BE2C (cell line): ENCODE results near the gene AGPAT3.

ENCODE experiments used
- DNase-seq: peaks from one replicate; pipeline ENCODE4 v3.0.0-alpha.2; 2020
- H3K27me3 ChIP-seq: fragments of 250-450 bp; sonication (Bioruptor Pico); 2 replicates; pipeline ENCODE4 v1.5.1; 2020; ENCODE audit warnings: mild to moderate bottlenecking
- H3K36me3 ChIP-seq: fragments of 250-450 bp; sonication (Bioruptor Pico); 2 replicates; pipeline ENCODE4 v1.5.1; 2020; ENCODE audit warnings: mild to moderate bottlenecking
- H3K4me1 ChIP-seq: fragments of 250-450 bp; sonication (Bioruptor Pico); 2 replicates; pipeline ENCODE4 v1.5.1; 2020
- H3K4me3 ChIP-seq: 2 replicates; pipeline ENCODE4 v1.5.1; 2011; ENCODE audit warnings: low read depth, low read length
- H3K9me3 ChIP-seq: fragments of 250-450 bp; sonication (Bioruptor Pico); 2 replicates; pipeline ENCODE4 v1.5.1; 2020
- TF ChIP-seq, protein P1 (sequence below): IDR thresholded peaks from 2 replicates; pipeline ENCODE4 v1.5.1; 2012; ENCODE audit warnings: mild to moderate bottlenecking, low read depth, low read length

Gene AGPAT3

DNA sequence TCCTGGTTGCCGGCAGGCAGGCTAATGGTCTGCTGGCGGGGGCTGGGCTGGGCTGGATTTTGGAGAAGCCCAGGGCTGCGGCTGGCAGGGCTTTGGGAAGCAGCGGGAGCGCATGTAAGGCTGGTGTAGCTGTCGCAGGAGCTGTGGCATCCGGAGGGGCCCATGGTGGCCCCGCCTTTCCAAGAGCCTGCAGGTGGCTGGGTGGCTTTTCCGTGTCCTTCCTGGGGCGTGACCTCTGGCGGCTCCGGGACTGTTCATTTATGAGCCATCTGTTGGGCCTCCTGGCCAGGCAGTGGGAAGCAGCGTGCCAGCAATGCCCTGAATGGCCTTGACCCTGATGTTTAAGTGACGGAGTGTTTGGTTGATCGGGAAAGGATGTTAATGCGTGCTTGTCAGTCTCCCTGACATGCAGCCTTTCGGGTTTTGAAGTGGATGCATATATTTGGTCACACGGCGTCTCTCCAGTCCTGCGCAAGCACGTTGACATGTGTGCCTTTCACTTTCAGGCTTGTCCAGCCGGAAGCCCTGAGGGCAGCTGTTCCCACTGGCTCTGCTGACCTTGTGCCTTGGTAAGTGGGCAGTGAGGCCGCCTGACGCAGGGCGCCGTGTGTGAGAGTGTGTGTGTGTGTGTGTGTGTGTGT lies 38.5 kb downstream of the AGPAT3 start:
- no peaks in the 10 kb centered on the region for H3K27me3 ChIP-seq
- H3K4me1 ChIP-seq = peaks cover 6% of the 10 kb centered on the region; the same call in 1 of the 2 replicates
- no peak for DNase-seq
- no peak overlapping the region for H3K4me3 ChIP-seq
- no peaks in the 10 kb centered on the region for H3K9me3 ChIP-seq
- TF ChIP-seq, protein P1, sequence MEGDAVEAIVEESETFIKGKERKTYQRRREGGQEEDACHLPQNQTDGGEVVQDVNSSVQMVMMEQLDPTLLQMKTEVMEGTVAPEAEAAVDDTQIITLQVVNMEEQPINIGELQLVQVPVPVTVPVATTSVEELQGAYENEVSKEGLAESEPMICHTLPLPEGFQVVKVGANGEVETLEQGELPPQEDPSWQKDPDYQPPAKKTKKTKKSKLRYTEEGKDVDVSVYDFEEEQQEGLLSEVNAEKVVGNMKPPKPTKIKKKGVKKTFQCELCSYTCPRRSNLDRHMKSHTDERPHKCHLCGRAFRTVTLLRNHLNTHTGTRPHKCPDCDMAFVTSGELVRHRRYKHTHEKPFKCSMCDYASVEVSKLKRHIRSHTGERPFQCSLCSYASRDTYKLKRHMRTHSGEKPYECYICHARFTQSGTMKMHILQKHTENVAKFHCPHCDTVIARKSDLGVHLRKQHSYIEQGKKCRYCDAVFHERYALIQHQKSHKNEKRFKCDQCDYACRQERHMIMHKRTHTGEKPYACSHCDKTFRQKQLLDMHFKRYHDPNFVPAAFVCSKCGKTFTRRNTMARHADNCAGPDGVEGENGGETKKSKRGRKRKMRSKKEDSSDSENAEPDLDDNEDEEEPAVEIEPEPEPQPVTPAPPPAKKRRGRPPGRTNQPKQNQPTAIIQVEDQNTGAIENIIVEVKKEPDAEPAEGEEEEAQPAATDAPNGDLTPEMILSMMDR = no peak
- H3K36me3 ChIP-seq = no peaks in the 10 kb centered on the region; the same call in 1 of the 2 replicates

DNA sequence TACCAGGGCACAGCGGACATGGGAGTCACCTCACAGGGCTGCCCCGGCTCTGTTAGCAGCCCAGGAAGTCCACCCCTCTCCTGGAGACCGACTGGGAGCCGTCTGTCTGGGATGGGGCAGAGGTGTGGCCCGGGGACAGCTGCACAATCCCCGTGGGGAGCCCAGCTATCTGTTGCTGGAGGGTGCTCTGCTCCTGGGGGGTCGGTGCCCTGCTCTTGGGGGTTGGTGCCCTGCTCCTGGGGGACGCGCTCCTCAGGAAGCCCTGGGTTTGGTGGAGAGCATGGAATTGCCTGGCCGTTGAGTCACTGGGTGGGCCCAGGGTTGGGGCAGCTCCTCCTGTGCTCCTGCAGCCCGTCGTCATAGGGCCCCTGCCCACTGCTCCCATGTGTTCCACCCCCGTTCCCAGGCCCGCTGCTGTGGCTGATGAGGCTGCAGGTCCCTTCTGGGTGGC lies 39.3 kb downstream of the AGPAT3 start:
- DNase-seq = no peak
- TF ChIP-seq, protein P1 = no peak
- no peaks in the 10 kb centered on the region for H3K27me3 ChIP-seq
- H3K4me3 ChIP-seq = no peak overlapping the region
- H3K4me1 ChIP-seq = peaks cover 6% of the 10 kb centered on the region; the same call in 1 of the 2 replicates
- H3K36me3 ChIP-seq = no peaks in the 10 kb centered on the region; the same call in 1 of the 2 replicates
- no peaks in the 10 kb centered on the region for H3K9me3 ChIP-seq

DNA sequence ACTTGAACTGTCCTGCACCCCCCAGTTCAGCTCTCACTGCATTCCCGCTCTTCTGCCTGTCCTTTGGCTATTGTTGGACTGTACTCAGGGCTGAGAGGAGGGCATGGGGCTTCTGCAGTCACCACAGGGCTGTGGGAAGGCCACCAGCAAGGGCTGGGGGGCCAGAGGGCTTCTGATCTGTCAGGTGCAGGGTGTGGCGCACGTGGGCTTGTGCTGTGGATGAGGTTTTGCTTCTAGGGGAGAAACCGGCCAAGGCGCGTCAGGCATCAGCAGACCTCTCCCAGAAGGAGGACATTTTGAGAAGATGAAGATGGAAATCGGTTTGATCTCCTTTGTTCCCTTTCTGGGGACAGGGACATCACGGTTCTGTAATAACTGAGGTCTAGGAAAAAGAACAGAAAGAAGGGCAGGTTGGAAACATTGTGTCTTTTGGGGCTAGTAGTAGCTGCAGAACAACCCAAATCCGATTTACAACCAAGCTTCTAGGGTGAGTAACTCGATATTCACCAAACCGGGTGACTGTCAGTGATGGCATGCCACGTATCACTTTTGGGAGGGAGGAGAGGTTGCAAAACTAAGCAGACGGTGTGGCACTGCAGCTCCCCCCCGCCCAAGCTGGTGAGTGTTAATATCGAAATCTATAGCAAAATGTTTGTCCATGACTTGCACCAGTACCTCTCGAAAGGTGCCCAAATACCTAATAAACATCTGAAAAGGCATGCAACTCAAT lies 40.9 kb downstream of the AGPAT3 start:
- Histone ChIP-seq H3K9me3 (no peaks in the 10 kb centered on the region), H3K4me1 (peaks cover 6% of the 10 kb centered on the region; the same call in 1 of the 2 replicates), H3K36me3 (no peaks in the 10 kb centered on the region; the same call in 1 of the 2 replicates), H3K4me3 (no peak overlapping the region), H3K27me3 (no peaks in the 10 kb centered on the region)
- DNase-seq = no peak
- TF ChIP-seq, protein P1 = no peak

DNA sequence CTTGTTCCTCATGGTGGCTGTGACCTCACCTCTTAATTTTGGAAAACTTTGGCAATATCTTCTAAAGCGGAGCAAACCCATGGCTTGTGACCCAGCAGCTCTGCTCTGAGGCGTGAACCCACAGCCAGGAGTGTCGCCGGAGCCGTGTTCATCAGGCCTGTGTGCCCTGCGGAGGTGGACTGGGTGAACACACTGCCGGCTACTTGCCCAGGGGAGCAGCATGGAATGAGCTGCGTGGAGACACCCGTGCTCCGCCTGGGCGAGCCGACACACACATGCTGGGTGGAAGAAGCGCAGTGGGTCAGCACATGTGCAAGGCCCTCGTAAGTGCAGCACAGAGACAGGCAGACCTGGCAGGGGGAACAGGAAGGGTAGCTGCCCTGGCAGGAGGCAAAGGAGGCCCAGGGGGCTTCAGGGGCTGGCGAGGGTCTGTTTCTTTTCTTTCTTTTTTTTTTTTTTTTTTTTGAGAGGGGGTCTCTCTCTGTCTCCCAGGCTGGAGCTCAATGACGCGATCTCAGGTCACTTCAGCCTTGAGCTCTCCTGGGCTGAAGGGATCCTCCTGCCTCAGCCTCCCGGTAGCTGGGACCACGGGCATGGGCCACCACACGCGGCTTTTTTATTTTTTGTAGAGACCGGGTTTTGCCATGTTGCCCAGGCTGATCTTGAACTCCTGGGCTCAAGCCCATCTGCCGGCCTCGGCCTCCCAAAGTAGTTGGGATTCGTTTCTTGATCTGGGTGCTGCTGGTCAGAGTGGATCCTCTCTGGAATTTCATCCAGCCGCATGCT lies 41.8 kb downstream of the AGPAT3 start:
- Histone ChIP-seq H3K4me1 (peaks cover 6% of the 10 kb centered on the region; the same call in 1 of the 2 replicates), H3K27me3 (no peaks in the 10 kb centered on the region), H3K4me3 (no peak overlapping the region), H3K9me3 (no peaks in the 10 kb centered on the region), H3K36me3 (no peaks in the 10 kb centered on the region; the same call in 1 of the 2 replicates)
- no peak for DNase-seq
- TF ChIP-seq, protein P1 = no peak

DNA sequence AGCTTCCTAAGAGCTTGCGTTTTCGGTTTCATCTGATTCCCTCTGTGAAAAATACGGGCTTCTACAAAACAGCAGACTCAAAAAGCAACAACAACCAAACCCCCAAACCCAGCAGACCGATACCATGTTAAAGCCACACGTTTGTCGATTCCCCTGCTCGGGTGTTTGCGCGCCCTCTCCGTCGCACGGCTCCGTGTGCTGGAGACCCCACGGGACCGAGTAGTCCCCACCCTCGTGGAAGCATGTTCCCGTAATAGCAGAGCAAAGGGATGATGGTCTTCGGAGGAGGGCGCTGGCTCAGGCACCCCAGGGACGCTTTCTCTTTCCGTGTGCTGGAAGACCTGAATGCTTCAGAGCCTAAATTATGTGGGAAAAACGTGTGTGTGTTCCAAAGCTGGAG lies 42.7 kb downstream of the AGPAT3 start:
- Histone ChIP-seq H3K4me3 (no peak overlapping the region), H3K4me1 (peaks cover 6% of the 10 kb centered on the region; the same call in 1 of the 2 replicates), H3K27me3 (no peaks in the 10 kb centered on the region), H3K36me3 (no peaks in the 10 kb centered on the region; the same call in 1 of the 2 replicates), H3K9me3 (no peaks in the 10 kb centered on the region)
- no peak for DNase-seq
- TF ChIP-seq, protein P1 = no peak
